NB4 (cell line): Measurements from ENCODE around the gene LRRC49.
A peak's percentile ranks its signal among the peaks of the same experiment; 100 is the strongest.

Experiments used
- DNase-seq: peaks from one replicate; pipeline ENCODE4 v3.0.0; 2010; ENCODE audit warnings: low read depth
- H3K4me3 ChIP-seq: one replicate; pipeline ENCODE4 v1.5.1; 2011; ENCODE audit warnings: mild to moderate bottlenecking, low read depth, low read length, moderate library complexity
- CTCF ChIP-seq: IDR thresholded peaks from one replicate; pipeline ENCODE4 v1.5.1; 2012; ENCODE audit warnings: low read depth, low read length
- MAX ChIP-seq: IDR thresholded peaks from 2 replicates; pipeline ENCODE4 v1.6.1; 2011; ENCODE audit warnings: low read depth, low read length
- MYC ChIP-seq: IDR thresholded peaks from 2 replicates; pipeline ENCODE4 v1.6.1; 2011; ENCODE audit warnings: low read depth, low read length
- POLR2A ChIP-seq: IDR thresholded peaks from 2 replicates; pipeline ENCODE4 v1.6.1; 2011; ENCODE audit warnings: mild to moderate bottlenecking; ENCODE audit not compliant: insufficient read length; ENCODE audit errors: extremely low read depth

LRRC49 gene

GRCh38 chr15:70853318-70853972 is 39.2 kb upstream of the LRRC49 start:
- no peak for DNase-seq
- TF ChIP-seq CTCF (no peak), MYC (no peak), POLR2A (no peak), MAX (no peak)
- H3K4me3 ChIP-seq = no peak overlapping the region

- no peak for TF ChIP-seq MAX
- TF ChIP-seq MYC = no peak
- no peak for TF ChIP-seq CTCF
- TF ChIP-seq POLR2A = no peak
- DNase-seq = peak; percentile 9
- H3K4me3 ChIP-seq = no peak within 1 kb of the TSS
Observed at GRCh38 chr15:70853973-70854665, 38.5 kb upstream of the LRRC49 start, which contains the start of gene LARP6. TSS of gene LARP6 (minus strand) at chr15:70854157. CDS start at chr15:70854088, 69 bp downstream.

GRCh38 chr15:70854666-70854976 is 38.0 kb upstream of the LRRC49 start:
- TF ChIP-seq MYC = no peak
- no peak for TF ChIP-seq POLR2A
- TF ChIP-seq CTCF = no peak
- no peak for TF ChIP-seq MAX
- DNase-seq = no peak
- no peak overlapping the region for H3K4me3 ChIP-seq

GRCh38 chr15:70855764-70856163 is 36.9 kb upstream of the LRRC49 start:
- no peak for TF ChIP-seq CTCF
- no peak for TF ChIP-seq MYC
- no peak for TF ChIP-seq POLR2A
- TF ChIP-seq MAX = no peak
- no peak for DNase-seq
- no peak overlapping the region for H3K4me3 ChIP-seq

- TF ChIP-seq MAX (no peak), CTCF (no peak), POLR2A (no peak), MYC (no peak)
Observed at GRCh38 chr15:70856177-70856883, 36.3 kb upstream of the LRRC49 start.

More at GRCh38 chr15:70856177-70856883, 36.3 kb upstream of the LRRC49 start:
- H3K4me3 ChIP-seq = no peak overlapping the region
- no peak for DNase-seq
